Pulmonary artery endothelial cell (primary cell): ENCODE data around the gene PTPN1. TPM values are rescaled to one million over a fixed set of nuclear protein-coding genes. Genes with fewer than 3 reads are reported as not detected.

Experiments used
- DNase-seq: peaks from one replicate; pipeline ENCODE4 v3.0.0-alpha.2; 2011; ENCODE audit warnings: low read depth, low spot score
- total RNA-seq: library from RNA; depleted of rRNA; stranded (reverse); fragments of >200 nt; gene quantifications from 2 replicates; pipeline ENCODE4 v1.2.3, GENCODE V29; 2014

PTPN1 gene
- total RNA-seq, 1 donor from 2014 or later, result 50.9 TPM

DNA sequence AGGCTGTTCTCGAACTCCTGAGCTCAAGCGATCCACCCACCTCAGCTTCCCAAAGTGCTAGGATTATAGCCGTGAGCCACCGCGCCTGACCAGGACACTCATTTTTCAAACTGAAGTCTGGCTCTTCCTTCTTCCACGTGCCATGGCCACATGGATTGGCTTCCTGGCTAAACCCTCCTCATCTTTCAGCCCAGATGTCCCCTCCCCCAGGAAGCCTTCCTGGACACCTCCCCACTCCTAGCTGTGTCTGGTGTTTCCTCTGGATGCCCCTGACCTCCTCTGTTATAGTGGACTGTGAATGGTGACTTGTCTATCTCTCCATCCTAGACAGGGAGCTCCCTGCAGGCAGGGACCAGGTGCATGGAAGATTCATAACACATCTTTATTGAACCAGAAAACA is 124.0 kb downstream of the PTPN1 start:
- DNase-seq, result no peak

Other genes starting within 250 kb of the PTPN1 start
- under 0.01 TPM in 1 of 2 replicates, not detected in the other for gene RIPOR3, start 181.2 kb downstream of the PTPN1 start, total RNA-seq
- 0.13 and 0.14 TPM in 2 replicates for gene PARD6B, start 221.2 kb downstream of the PTPN1 start, total RNA-seq